Right lobe of liver (tissue), 4 donors: ENCODE results near the gene CHST8.

Experiments used
- POLR2A ChIP-seq: fragments of 450-650 bp; IDR thresholded peaks from one replicate; pipeline ENCODE4 v1.6.1; 2017; ENCODE audit warnings: antibody characterized with exemption, mild to moderate bottlenecking
- TF ChIP-seq, protein P1 (sequence below), 4 donors: fragments of 200-600 bp in 3 of 4; fragments of 450-650 bp in 1 of 4; IDR thresholded peaks; one replicate each; pipeline versions ENCODE4 v1.5.1 to v1.8.0; 2016 to 2022; ENCODE audit warnings: antibody characterized with exemption in 4 of 4, mild to moderate bottlenecking in 2 of 4
- donor health status: DM: no; HTN: no; CAD: no.
- donor health status: DM: no; HTN: no; CAD: no.
- donor health status: DM: no; HTN: yes; CAD: no.

DNA sequence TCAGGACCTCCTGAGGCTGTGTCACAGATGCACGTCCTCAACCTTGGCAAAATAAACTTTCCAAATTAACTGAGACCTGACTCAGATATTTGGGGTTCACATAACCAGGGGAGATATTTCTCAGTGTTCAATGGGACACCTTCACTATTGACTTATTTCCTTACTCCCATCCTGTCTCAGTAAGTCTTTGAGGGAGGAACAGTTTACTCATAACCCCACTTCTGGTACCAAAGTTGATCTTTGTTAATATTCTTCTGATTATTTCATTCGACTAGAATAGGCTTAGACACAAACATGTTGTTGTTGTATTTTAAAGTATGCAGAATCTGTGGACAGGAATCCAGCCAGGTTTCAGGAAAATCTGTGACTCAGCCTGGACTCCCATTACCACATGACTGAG lies 34.6 kb upstream of the CHST8 start:
- TF ChIP-seq, protein P1, sequence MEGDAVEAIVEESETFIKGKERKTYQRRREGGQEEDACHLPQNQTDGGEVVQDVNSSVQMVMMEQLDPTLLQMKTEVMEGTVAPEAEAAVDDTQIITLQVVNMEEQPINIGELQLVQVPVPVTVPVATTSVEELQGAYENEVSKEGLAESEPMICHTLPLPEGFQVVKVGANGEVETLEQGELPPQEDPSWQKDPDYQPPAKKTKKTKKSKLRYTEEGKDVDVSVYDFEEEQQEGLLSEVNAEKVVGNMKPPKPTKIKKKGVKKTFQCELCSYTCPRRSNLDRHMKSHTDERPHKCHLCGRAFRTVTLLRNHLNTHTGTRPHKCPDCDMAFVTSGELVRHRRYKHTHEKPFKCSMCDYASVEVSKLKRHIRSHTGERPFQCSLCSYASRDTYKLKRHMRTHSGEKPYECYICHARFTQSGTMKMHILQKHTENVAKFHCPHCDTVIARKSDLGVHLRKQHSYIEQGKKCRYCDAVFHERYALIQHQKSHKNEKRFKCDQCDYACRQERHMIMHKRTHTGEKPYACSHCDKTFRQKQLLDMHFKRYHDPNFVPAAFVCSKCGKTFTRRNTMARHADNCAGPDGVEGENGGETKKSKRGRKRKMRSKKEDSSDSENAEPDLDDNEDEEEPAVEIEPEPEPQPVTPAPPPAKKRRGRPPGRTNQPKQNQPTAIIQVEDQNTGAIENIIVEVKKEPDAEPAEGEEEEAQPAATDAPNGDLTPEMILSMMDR (IDR thresholded peaks at IDR 0.05): no peak
- no peak for TF ChIP-seq POLR2A
